ENCODE data around the gene LEKR1.
"Not testable (repeated sequence)": the region's sequence is repeated elsewhere in the genome, so short reads cannot be mapped to it uniquely, and the experiment has no call there.

Gene LEKR1

DNA sequence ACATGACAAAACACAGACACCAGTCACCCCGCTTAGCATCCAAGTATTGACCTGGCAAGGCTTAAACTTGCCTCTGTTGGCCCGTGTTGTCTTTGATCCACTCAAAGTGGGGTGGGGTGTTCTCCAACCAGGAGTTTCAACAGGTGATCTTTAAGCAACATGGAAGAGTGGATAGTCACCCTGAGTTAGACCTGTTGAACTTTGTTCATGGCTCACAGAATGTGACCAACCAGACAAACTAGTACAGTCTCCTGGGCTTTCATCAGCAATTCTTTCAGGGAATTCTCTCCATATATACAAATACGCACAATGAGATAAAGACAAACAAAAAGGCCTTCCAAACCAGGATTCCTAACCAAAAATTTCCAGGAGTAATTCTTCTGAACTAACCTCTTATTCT is 11.9 kb downstream of the LEKR1 start:
- DNase-seq = no peak

DNA sequence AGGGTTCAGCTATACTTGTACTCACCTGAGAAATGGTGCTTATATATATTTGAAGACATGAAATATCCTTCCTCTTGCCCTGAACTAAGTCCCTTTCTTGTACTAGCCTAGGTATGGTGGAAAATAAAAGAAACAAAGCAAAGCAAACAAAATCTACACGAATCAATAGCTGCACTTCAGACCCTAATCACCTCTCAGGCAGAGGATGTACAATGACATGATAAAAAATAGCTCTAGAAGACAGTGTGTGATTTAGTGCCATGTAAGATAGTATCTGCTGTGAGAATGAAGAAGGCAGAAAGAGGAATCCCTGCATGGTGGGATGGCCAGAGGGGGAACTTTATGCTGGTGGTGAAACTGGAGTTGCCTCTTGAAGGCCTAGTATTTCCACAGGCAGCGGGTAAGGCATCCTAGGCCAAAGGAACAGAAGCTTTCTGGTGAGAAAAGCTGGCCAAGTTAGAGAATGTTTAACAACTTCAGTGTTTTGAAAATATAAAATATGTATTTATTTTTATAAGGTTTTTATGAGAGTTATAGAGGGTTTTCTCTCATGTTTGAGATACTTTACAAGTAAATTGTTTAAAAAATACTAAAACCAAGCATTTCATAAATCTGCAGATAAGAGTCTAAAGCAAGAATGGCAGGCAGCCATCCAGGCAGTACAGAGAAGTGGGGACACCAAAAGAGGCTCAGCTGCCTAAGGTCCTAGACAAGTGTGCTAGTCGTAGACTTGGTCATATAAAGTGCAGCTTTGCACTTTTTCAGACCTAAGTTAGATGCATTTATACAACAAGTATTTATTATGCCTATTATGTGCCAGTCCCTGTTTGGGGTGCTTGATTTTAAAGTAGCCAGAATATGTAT is 14.9 kb downstream of the LEKR1 start:
- DNase-seq = no peak

DNA sequence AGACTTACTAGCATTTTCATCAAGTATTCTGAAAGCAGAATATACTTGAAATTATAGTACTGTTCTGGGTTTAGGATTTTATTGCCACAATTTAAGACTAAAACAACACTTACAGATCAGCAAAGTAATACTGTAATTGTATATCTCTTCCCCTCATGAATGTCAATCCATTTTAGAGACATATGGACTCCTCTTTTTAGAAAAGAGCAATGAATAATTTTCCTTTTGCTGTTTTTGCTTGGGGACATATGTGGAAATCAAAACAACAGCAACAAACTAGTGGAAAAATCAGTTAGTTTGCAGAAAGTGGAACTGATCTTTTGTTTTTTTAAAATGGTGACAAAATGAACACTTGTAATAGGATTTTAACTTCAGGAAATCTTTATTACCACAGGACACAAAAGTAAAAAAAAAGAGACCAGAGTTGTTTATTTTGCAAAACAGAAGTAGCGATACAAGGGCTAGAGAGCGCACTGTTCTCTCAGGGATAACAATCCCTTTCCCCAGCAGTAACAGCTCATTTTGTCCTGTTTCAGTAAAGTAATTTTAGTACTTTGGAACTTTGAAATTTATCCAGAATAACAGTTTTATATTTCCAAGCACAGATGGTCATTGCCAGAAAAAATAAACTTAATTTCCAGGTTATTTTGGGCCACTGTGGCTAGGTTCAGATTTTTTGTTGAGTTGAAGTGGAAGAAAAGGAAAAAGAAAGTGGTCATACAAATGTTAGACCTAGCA is 17.1 kb downstream of the LEKR1 start:
- DNase-seq = no peak

DNA sequence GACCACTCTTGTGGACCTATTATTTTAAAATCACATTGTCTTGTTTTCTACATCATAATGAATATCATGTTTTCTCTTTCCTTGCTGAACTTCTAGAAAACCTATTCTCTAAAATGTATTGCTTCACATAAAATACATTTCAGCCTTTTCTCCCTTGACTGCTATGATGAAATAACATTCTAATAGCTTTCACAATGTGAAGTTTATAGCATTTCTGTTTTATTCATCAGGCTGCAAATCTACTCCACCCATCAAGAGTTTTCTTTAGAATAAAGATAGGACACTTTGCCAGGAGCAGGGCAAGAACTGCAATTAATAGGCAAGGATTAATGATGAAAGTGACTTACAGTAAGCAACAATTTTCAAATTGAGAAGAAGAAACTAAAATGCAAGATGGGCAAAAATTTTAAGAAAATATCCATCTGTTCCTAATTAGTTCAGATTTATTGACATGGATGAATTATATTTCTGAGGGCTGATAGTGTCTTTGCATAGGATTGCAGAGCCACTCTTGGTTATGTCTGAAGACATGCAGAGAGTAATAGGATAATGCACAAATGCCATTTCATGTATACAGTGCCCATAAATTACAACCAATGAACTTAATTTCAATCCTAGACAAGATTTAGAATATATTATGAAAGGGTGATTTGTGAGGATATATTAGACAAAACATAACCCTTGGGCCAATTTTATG is 21.7 kb downstream of the LEKR1 start:
- no peak for DNase-seq

DNA sequence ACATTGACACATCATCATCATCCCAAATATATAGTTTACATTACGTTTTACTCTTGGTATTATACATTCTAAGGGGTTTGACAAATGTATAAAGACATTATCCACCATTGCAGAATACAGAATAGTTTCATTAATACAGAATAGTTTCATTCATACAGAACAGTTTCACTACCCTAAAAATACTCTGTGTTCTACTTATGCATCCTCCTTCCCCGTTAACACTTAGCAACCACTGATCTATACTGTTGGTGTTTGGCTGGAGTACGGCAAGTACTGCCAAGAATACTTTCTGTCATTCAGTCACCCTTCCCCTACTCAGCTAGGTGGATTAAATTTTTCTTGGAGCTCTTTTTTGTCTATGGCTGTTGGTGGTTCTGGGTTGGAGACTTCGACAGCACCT is 33.4 kb downstream of the LEKR1 start:
- DNase-seq = no peak

DNA sequence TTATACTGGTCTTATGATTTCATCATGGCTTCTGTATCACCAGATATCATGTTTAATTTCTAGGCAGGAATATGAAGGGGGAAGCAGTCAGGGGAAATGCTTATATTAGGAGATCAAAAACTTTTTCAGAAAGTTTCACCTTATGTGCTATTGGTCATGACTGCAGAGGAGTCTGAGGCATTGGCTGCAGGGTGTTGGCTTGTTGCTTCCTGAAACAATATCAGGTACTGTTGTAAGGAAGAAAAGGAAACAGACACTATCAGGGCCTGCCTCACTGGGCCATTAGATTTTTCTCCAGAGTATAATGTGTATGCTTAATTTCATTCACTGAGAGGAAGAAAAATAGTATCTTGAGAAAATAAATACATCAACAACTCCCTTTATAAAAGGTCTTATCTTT is 34.7 kb downstream of the LEKR1 start:
- no peak for DNase-seq

GRCh38 chr3:156862338-156862737 is 36.2 kb downstream of the LEKR1 start:
- DNase-seq = no peak

DNA sequence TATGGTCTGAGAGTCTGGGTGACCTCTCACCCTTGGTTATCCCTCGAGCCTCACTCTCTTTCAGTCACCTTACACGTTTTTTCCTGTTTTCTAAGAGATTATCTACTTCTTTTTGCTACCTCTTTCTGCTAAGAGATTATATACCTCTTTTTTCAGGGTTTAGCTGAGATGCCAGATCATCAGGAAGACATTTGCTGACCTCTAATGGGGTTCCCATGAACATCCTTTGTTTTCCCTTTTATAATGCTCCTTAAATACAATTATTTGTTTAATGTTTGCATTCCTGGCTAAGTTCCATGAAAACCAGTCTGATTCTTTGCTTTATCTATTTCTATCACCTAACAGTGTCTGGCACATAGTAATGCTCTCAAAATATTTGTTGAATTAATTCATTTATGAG is 39.6 kb downstream of the LEKR1 start:
- DNase-seq = no peak

DNA sequence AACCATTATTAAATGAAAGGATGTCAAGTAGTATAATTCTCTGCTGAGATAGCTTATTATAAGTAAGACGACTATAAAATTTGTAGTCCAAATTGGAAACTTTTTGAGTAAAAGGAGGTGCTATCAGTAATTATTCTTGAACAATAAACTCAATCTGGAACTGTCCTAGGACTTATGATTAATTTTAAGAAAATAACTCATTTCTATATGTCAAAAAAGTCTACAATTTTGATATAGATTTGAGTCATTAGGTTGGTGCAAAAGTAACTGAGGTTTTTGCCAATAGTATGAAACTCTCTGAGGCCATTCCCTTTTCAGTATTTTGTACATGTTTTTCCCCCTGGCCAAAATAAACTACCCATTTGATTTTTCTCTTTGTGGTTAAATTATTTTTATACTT is 41.0 kb downstream of the LEKR1 start:
- no peak for DNase-seq

- DNase-seq = no peak
Measured at GRCh38 chr3:156867920-156868319, 41.8 kb downstream of the LEKR1 start.

DNA sequence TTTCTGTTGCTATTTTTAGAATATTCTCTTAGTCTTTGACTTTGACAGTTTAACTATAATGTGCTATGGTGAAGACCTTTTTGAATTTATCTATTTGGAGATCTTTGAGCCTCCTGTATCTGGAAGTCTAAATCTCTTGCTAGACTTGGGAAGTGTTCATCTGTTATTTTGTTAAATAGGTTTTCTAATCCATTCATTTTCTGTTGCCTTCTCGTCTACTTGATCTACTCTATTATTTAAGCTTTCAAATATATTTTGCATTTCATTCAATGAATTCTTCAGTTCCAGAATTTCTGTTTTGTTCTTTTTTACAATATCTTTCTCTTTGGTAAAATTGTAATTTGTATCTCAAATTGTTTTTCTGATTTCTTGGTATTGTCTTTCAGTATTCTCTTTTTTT is 47.8 kb downstream of the LEKR1 start:
- DNase-seq = no peak

DNA sequence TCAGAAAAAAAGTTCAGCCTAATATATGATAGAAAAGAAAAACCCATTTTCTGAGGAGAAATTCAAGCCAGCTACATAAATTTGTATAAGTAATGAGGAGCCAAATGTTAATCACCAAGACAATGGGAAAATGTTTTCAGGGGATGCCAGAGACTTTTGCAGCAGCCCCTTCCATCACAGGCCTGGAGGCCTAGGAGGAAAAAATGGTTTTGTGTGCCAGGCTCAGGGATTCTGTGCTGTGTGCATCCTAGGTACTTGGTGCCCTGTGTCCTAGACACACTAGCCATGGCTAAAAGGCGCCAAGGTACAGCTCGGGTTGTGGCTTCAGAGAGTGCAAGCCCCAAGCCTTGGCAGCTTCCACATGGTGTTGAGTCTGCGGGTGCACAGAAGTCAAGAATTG is 53.3 kb downstream of the LEKR1 start:
- DNase-seq = not testable (repeated sequence)

GRCh38 chr3:156885761-156886160 is 59.6 kb downstream of the LEKR1 start:
- no peak for DNase-seq

- DNase-seq = no peak
Measured at GRCh38 chr3:156888176-156888575, 62.0 kb downstream of the LEKR1 start.

DNA sequence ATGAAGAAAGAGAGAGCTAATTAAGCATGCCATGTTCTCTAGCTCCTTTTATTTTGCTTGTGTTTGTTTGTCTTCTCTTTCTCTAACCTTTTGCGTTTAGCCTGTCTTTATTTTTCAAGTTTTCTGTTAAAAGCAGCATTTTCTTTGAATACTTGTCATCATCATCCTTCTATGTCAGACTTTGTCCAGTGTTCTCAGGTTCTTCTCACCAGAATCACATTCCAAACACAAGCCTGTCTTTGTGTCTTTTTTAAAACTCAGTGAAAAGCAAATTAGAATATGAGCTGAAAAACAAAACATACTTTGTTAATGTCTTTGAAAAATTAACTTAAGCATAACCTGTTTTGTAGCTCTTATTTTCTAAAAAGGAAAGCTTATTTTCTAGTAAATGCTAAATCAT is 62.4 kb downstream of the LEKR1 start:
- DNase-seq = no peak

DNA sequence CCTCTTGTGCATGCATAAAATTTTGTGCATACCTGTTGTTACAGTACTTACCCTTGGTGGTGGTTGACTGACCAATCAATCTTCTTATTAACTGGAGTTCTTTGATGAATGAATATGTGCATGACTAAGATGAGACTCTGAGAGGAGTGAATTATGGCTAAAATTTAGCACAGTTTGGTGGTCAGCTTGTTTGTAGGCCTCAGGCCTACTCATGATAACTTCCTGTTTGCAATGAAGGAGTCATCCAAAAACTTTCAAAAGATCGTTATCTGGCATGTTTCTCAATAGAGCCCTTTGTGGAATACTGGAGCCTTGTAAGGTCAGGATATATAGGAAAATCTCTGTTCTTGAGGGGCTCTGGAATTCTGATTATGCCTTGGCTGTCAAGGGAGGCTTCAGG is 66.5 kb downstream of the LEKR1 start:
- DNase-seq = no peak

- DNase-seq = not testable (repeated sequence)
Measured at GRCh38 chr3:156895374-156895773, 69.2 kb downstream of the LEKR1 start.

DNA sequence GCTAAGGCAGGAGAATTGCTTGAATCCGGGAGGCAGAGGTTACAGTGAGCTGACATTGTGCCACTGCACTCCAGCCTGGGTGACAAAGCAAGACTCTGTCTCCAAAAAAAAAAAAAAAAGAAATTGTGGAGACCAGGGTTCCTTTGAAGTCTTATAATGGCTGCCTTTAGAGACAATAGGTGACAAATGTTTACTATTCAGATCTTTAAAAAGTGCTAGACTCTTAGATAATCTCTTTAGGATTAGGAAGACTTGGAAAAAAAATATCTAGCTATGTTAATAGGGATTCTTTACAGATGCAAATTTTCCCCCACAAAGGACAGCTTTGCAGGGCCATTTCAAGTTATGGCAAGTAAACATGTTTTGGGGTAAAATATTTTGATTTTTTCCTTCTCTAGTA is 71.7 kb downstream of the LEKR1 start:
- not testable (repeated sequence) for DNase-seq

DNA sequence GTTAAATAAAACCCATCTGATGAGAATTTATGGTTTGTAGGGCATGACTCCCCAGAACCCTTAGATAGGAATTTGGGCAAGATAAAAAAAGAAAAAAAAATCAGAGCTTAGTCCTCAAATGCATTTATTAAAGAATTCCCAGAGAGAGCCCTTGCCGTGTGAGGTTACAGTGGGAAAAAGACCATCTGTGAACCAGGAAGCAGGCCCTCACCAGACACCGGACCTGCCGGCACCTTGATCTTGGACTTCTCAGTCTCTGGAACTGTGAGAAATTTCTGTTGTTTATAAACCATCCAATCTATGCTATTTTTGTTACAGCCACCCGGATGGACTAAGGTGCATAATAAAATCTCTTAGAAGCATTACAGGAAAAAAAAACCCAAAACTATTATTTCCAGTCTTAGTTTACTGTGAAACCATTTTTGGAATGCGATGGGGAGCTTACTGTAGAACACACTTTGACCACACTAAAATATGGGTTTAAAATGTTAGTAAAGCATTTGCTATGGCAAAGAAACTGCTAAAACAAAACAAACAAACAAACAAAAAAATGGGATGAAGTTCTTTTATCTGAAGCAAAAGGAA is 72.2 kb downstream of the LEKR1 start:
- no peak for DNase-seq

GRCh38 chr3:156899951-156900350 is 73.8 kb downstream of the LEKR1 start:
- no peak for DNase-seq

DNA sequence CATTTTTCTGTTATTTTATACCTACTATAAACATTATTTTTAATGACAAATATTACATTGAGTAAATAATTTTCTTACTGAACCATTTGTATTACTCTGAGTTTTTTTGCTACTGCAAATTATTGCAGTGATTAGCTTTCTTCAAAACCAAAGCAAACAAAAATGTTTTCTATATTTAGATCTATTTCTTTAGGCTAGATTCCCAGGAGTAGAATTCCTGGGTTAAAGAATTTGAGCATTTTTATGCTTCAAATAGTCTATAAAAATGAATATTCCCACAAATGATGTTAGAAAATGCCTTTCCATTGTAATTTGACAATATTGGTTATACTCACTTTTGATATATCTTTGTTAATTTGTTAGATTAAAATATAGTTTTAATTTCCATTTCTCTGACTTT is 76.8 kb downstream of the LEKR1 start:
- no peak for DNase-seq

DNA sequence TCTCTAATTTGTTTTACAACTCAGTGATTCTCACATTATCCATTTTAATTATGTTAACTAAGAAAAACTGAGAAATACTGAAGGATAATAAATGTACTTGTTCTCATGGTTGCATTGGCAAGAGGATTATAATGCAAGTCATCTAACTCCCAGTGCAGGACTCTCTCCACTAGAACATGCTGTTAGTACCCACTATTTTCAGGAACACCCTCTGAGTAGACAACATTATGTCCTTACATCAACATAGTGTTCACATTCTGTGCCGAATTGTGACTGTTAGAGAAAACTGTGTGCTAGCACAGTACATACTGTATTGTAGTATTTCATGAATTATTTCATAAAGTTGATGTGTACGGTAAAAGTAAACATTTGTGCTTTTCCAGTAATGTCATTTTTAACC is 80.1 kb downstream of the LEKR1 start:
- no peak for DNase-seq

GRCh38 chr3:156908398-156908797 is 82.2 kb downstream of the LEKR1 start:
- DNase-seq = no peak
